Midbrain (tissue), 1 donor: ENCODE measurements around the gene AGBL4.

Experiments
- DNase-seq: peaks from one replicate; lab custom pipeline; 2025; lab: John Stamatoyannopoulos, UW

AGBL4 gene

GRCh38 chr1:49185450-49185980 is 838.2 kb downstream of the AGBL4 start:
- DNase-seq, result no peak

DNA sequence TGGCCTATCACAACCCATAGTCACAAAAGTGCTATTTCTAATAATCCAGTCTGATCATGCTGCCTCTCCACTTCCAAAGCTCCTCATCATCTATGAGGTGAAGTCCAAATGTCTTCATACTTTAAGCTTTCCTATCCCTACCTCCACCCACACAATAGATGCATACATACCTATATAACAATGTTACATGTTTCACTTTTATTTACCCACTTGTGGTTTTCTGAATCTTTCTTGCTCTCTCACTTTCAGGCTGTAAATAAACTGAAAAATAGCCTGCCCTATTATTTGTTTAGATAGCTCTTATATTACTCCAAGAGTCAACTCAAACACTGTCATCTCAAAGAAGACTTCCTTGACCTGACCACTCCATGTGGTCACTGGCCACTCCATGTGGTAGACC is 840.3 kb downstream of the AGBL4 start:
- no peak for DNase-seq

DNA sequence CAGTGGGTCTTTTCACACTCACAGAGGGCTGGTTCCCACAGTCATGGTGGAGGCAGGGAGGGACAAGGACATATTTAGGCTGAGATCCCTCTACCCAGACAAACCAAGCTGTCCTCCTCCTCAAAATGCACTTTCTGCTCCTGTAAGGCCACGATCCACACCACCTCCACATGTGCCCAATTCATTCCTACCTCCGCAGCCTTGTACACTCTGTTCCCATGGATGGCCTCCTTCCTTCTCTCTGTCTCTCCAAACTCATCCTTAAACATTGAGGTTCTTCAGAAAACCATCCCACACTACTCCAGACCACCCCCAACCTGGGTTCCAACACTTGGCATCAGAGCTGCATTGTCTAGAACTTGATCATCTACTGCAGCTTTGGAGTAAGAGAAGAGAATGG is 842.7 kb downstream of the AGBL4 start:
- no peak for DNase-seq

GRCh38 chr1:49171941-49172593 is 851.7 kb downstream of the AGBL4 start:
- DNase-seq, result no peak

GRCh38 chr1:49166031-49166430 is 857.7 kb downstream of the AGBL4 start:
- no peak for DNase-seq

GRCh38 chr1:49163031-49163430 is 860.7 kb downstream of the AGBL4 start:
- peak; percentile 17 for DNase-seq

DNA sequence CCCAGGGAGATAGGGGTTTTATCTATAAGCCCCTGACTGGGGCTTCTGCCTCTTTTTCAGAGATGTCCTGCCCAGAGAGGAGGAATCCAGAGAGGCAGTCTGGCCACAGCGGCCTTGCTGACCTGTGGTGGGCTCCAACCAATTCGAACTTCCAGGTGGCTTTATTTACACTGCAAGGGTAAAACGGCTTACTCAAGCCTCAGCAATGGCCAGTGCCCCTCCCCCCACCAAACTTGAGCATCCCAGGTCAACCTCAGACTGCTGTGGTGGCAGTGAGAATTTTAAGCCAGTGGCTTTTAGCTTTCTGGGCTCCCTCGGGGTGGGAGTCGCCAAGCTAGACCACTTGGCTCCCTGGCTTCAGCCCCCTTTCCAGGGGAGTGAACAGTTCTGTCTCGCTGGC is 863.1 kb downstream of the AGBL4 start:
- no peak for DNase-seq

GRCh38 chr1:49136738-49137251 is 887.0 kb downstream of the AGBL4 start:
- DNase-seq, result no peak

DNA sequence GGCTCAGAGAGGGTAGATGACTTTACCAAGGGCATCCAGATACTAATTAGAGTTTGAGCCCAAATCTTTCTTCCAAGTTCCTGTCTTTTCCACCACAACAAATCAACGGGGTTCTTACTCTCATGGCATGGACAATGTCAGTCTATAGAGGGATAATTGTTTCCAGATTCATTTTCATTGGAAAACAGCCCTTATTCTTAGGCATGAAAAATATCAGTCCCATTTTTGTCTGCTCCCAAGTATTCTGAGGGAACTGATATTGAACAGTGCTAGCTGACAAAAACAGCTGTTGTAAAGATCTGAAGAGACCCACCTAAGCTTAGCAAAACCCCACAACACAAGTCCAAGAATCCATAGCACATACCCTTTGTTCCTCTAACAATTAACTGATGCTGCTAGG is 898.0 kb downstream of the AGBL4 start:
- DNase-seq, result no peak

- DNase-seq, result no peak
These were observed 911.8 kb downstream of the AGBL4 start for GRCh38 chr1:49111931-49112330.

DNA sequence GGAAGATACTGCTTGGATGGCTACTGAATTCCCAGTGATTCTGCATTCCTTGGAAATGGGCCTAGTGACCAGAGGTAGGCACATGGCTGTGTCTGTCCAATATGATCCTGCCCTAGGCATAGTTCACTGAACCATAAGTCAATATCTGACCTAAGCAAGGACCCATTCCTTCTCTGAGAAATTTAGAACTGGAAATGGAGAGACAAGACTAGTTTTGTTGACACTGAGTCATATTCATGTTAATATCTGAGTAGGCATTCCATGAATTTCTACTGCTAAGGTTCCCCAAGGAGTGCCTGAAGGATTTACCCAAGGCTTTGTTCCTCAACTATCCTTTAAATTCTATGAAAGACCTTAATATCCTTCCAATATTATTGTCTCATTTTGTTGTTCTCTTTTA is 917.3 kb downstream of the AGBL4 start:
- no peak for DNase-seq

- DNase-seq, result no peak
These were observed 919.2 kb downstream of the AGBL4 start for GRCh38 chr1:49104575-49104974.

DNA sequence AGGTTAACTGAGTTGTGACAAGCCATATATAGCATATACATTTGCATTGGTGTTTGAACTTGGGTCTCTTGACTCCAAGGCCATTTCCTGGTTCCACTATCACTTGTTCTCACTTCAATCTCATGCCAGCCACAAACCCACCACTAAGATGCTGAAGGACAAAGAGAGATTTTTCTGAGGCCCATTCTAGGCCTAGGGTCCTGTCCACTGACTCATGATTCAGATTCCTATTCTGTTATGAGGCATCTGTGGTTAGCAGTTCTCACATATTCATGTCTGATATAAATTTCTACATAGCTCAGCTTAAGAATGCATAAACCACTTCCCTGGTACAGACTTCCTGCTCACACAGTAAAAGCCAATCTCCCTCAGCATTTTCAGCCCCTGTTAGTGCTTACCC is 921.0 kb downstream of the AGBL4 start:
- no peak for DNase-seq

- DNase-seq, result no peak
These were observed 924.9 kb downstream of the AGBL4 start for GRCh38 chr1:49098866-49099265.

GRCh38 chr1:49086327-49086726 is 937.4 kb downstream of the AGBL4 start:
- DNase-seq, result no peak

- no peak for DNase-seq
These were observed 938.7 kb downstream of the AGBL4 start for GRCh38 chr1:49085079-49085478.

DNA sequence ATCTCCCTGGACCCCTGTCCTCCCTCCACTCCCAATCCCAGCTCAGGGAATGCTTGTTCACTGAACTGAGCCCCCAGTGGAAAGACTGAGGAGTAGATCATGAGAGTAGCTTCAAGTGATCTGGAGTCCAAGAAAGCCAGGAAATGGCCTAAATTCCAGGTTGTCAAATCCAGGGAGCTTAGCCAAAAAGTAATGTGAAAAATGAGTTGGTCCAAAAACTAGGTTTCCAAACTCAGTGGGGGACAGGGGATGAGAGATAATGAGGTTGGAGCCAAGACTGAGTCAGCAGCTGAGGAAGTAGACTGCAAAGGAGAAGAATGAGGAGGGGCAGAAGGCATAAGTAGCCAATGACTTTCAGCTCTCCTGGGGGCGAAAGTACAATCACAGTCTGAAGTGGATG is 963.0 kb downstream of the AGBL4 start:
- DNase-seq, result no peak

GRCh38 chr1:49059087-49059486 is 964.7 kb downstream of the AGBL4 start:
- no peak for DNase-seq

GRCh38 chr1:49052102-49052501 is 971.7 kb downstream of the AGBL4 start:
- DNase-seq, result no peak

DNA sequence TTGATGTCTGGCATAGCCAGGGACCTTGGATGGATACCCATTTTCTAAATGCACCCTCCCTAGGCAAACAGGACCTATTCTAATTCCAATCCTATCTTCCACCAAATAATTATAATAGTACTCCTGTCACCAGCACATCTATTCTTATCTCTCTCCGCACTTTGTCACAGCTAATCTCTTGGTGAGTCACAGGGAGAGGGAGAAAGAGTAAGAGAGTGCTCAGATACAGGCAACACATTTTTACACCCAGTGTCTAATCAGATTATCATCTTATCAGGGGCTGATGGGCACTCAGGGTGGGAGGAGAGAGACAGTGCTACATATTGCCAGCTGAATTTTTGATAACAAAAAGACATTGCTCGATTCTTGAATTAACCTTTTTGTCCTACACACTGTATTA is 972.1 kb downstream of the AGBL4 start:
- no peak for DNase-seq

GRCh38 chr1:49050041-49050440 is 973.7 kb downstream of the AGBL4 start:
- DNase-seq, result no peak

DNA sequence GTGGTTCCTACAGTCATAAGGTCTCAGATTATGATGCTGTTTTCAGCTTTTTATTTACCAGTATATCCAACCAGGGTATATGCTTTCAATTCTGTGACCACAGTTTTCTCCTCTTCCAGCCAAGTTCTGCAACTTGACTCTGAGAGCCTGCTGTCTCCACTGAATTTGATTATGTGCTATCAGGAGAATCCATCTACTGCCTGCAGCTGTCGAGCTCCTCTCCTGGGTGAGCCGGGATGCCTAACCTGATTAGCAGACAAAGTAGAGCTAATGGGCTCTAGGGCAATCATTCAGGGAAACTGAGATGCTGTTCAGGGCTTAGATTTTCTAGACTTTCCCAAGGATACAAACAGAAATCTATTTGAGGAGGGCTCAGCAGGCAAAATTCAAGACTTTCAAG is 975.6 kb downstream of the AGBL4 start:
- no peak for DNase-seq

GRCh38 chr1:49046305-49046704 is 977.4 kb downstream of the AGBL4 start:
- DNase-seq, result no peak

DNA sequence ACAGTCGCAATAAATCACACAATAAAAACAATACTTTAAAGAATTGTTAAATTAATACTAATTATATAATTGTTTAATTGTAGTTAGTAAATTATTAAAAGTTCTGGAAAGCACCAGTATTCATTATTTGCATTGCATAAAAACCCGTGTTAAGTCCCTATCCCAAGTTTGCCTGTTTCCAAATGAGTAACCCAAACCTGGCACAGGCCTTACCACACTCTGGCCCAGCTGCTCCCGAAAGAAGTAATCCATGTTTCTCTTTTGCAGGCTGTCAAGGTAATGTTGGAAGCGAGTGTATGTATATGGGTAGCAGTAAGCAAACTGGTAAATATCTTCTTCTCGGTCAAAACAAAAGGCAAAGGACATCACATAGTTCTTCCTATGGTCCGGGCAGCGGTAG is 978.4 kb downstream of the AGBL4 start:
- DNase-seq, result no peak
